ENCODE measurements around the gene PCDHGA5. TPM values are rescaled to one million over a fixed set of nuclear protein-coding genes. Genes with fewer than 3 reads are reported as not detected.
"Not testable (repeated sequence)": the region's sequence is repeated elsewhere in the genome, so short reads cannot be mapped to it uniquely, and the experiment has no call there.

PCDHGA5 gene
- total RNA-seq, 1 donor from 2014 or later = 4.9 TPM

- H3K9me3 ChIP-seq (replicated peaks) = peaks cover 48% of the 10 kb centered on the region
- intact Hi-C loops (cut with micrococcal nuclease) = no loop called here
- H3K36me3 ChIP-seq = peaks cover 27% of the 10 kb centered on the region
- DNase-seq = no peak
- H3K27ac ChIP-seq (replicated peaks) = no peak overlapping the region
- no peak overlapping the region for H3K4me3 ChIP-seq
- peaks cover 45% of the 10 kb centered on the region for H3K4me1 ChIP-seq
- TF ChIP-seq CTCF (IDR thresholded peaks at IDR 0.05; ENCODE audit: borderline replicate concordance) = no peak
- no peaks in the 10 kb centered on the region for H3K27me3 ChIP-seq (ENCODE audit: low read depth)
Observed at GRCh38 chr5:141322261-141322660, 41.7 kb upstream of the PCDHGA5 start.

- peaks cover 58% of the 10 kb centered on the region for H3K9me3 ChIP-seq (replicated peaks)
- TF ChIP-seq CTCF (IDR thresholded peaks at IDR 0.05; ENCODE audit: borderline replicate concordance) = peak; percentile 77
- H3K27ac ChIP-seq (replicated peaks) = peak overlapping the region; percentile 89
- no peaks in the 10 kb centered on the region for H3K27me3 ChIP-seq (ENCODE audit: low read depth)
- H3K36me3 ChIP-seq = no peaks in the 10 kb centered on the region
- intact Hi-C loops (cut with micrococcal nuclease) = no loop called here
- H3K4me3 ChIP-seq = peak overlapping the region; percentile 69
- DNase-seq = peak; percentile 74
- H3K4me1 ChIP-seq = peaks cover 27% of the 10 kb centered on the region
Observed at GRCh38 chr5:141326088-141326854, 37.7 kb upstream of the PCDHGA5 start.

- TF ChIP-seq CTCF (IDR thresholded peaks at IDR 0.05; ENCODE audit: borderline replicate concordance) = no peak
Observed at GRCh38 chr5:141328231-141328630, 35.7 kb upstream of the PCDHGA5 start.

GRCh38 chr5:141330299-141331080, 33.5 kb upstream of the PCDHGA5 start, which contains the start of gene PCDHGA1:
Gene PCDHGA1, plus strand, starts transcription at chr5:141330514.
- Histone ChIP-seq H3K4me3 (peak within 1 kb of the TSS; percentile 55), H3K4me1 (peaks cover 23% of the 10 kb centered on the region), H3K27ac (replicated peaks) (peak within 1 kb of the TSS; percentile 54), H3K36me3 (no peaks in the 10 kb centered on the region), H3K27me3 (ENCODE audit: low read depth) (no peaks in the 10 kb centered on the region), H3K9me3 (replicated peaks) (peaks cover 88% of the 10 kb centered on the region)
- no peak for DNase-seq
- TF ChIP-seq CTCF (IDR thresholded peaks at IDR 0.05; ENCODE audit: borderline replicate concordance) = peak; percentile 65
- intact Hi-C loops (cut with micrococcal nuclease) = loop anchor here (10.0 kb wide), 1 partner anchor 234 kb away; no protein-coding TSS in a partner anchor

More at GRCh38 chr5:141328231-141328630, 35.7 kb upstream of the PCDHGA5 start:
- no peak for DNase-seq
- no peak overlapping the region for H3K27ac ChIP-seq (replicated peaks)
- H3K36me3 ChIP-seq = no peaks in the 10 kb centered on the region
- no peaks in the 10 kb centered on the region for H3K27me3 ChIP-seq (ENCODE audit: low read depth)
- peaks cover 23% of the 10 kb centered on the region for H3K4me1 ChIP-seq
- H3K9me3 ChIP-seq (replicated peaks) = peaks cover 66% of the 10 kb centered on the region
- intact Hi-C loops (cut with micrococcal nuclease) = no loop called here
- H3K4me3 ChIP-seq = no peak overlapping the region

- intact Hi-C loops (cut with micrococcal nuclease) = loop anchor here (10.0 kb wide), 1 partner anchor 232 kb away; no protein-coding TSS in a partner anchor
- H3K27me3 ChIP-seq (ENCODE audit: low read depth); H3K4me1 ChIP-seq; DNase-seq; H3K27ac ChIP-seq (replicated peaks); H3K36me3 ChIP-seq; H3K4me3 ChIP-seq: not testable (repeated sequence)
- peaks cover 97% of the 10 kb centered on the region for H3K9me3 ChIP-seq (replicated peaks)
Observed at GRCh38 chr5:141332571-141332970, 31.4 kb upstream of the PCDHGA5 start.
